Immature natural killer cell (primary cell): ENCODE data around the gene ABCC3. TPM values are rescaled to one million over a fixed set of nuclear protein-coding genes. Genes with fewer than 3 reads are reported as not detected.

Experiments
- DNase-seq, 3 donors: peaks; one replicate each; pipeline ENCODE4 v3.0.0; 2022; ENCODE audit warnings: mixed read lengths in 1 of 3
- H3K27ac Mint-ChIP-seq, 6 donors: one replicate each; pipeline ENCODE4 v1.8.0; 2020; ENCODE audit warnings: mixed read lengths in 6 of 6, mild to moderate bottlenecking in 5 of 6, inconsistent platforms in 4 of 6, moderate library complexity in 3 of 6
- H3K27me3 Mint-ChIP-seq, 3 donors: one replicate each; pipeline ENCODE4 v1.8.0; 2020 to 2021; ENCODE audit warnings: low read depth in 3 of 3, mild to moderate bottlenecking in 3 of 3, mixed read lengths in 3 of 3, moderate library complexity in 3 of 3, inconsistent platforms in 1 of 3
- H3K36me3 Mint-ChIP-seq, 3 donors: one replicate each; pipeline ENCODE4 v1.8.0; 2020; ENCODE audit warnings: mixed read lengths in 3 of 3, inconsistent platforms in 2 of 3, mild to moderate bottlenecking in 2 of 3
- H3K4me1 Mint-ChIP-seq, 2 donors: one replicate each; pipeline ENCODE4 v1.8.0; 2020; ENCODE audit warnings: inconsistent platforms in 2 of 2, mild to moderate bottlenecking in 2 of 2, mixed read lengths in 2 of 2, moderate library complexity in 1 of 2
- H3K4me3 Mint-ChIP-seq, 5 donors: one replicate each; pipeline ENCODE4 v1.8.0; 2020; ENCODE audit warnings: mild to moderate bottlenecking in 5 of 5, mixed read lengths in 5 of 5, inconsistent platforms in 3 of 5, moderate library complexity in 3 of 5
- H3K9me3 Mint-ChIP-seq, 6 donors: one replicate each; pipeline ENCODE4 v1.8.0; 2020; ENCODE audit warnings: mild to moderate bottlenecking in 6 of 6, mixed read lengths in 6 of 6, inconsistent platforms in 4 of 6, moderate library complexity in 3 of 6
- polyA plus RNA-seq, 3 donors: library from polyadenylated mRNA; unstranded; fragments of 300-500 nt; fragmentation: Illumina TruSeq; gene quantifications; one replicate each; pipeline ENCODE4 v1.2.3, GENCODE V29; 2021

ABCC3 gene
- polyA plus RNA-seq, 3 donors from 2014 or later = 0.52 to 1.2 TPM; not detected in 1

- Mint-ChIP-seq H3K36me3 (peaks cover 0 to 9% (median 7%) of the 10 kb centered on the region in 3 donors), H3K4me3 (no peak overlapping the region), H3K27ac (no peak overlapping the region), H3K9me3 (no peaks in the 10 kb centered on the region), H3K27me3 (peaks cover 0 to 8% (median 0%) of the 10 kb centered on the region in 3 donors), H3K4me1 (no peaks in the 10 kb centered on the region)
- no peak for DNase-seq
Measured at GRCh38 chr17:50688245-50688644, 53.6 kb downstream of the ABCC3 start.

- Mint-ChIP-seq H3K4me3 (no peak overlapping the region), H3K27ac (no peak overlapping the region), H3K36me3 (peaks cover 0 to 13% (median 8%) of the 10 kb centered on the region in 3 donors), H3K27me3 (peaks cover 0 to 8% (median 0%) of the 10 kb centered on the region in 3 donors), H3K4me1 (no peaks in the 10 kb centered on the region), H3K9me3 (no peaks in the 10 kb centered on the region)
- DNase-seq = no peak
Measured at GRCh38 chr17:50689251-50689650, 54.6 kb downstream of the ABCC3 start.

GRCh38 chr17:50689956-50690886 lies 55.5 kb downstream of the ABCC3 start:
- DNase-seq = no peak
- Mint-ChIP-seq H3K9me3 (no peaks in the 10 kb centered on the region), H3K36me3 (peaks cover 4 to 20% (median 12%) of the 10 kb centered on the region in 3 donors), H3K4me3 (no peak overlapping the region), H3K27me3 (peaks cover 0 to 8% (median 0%) of the 10 kb centered on the region in 3 donors), H3K4me1 (no peaks in the 10 kb centered on the region), H3K27ac (no peak overlapping the region)

- peaks cover 0 to 4% (median 0%) of the 10 kb centered on the region in 3 donors for H3K27me3 Mint-ChIP-seq
- H3K4me3 Mint-ChIP-seq = no peak overlapping the region
- no peak for DNase-seq
- no peaks in the 10 kb centered on the region for H3K4me1 Mint-ChIP-seq
- no peak overlapping the region for H3K27ac Mint-ChIP-seq
- no peaks in the 10 kb centered on the region for H3K9me3 Mint-ChIP-seq
- H3K36me3 Mint-ChIP-seq = peaks cover 4 to 27% (median 19%) of the 10 kb centered on the region in 3 donors
Measured at GRCh38 chr17:50690887-50691549, 56.3 kb downstream of the ABCC3 start.

GRCh38 chr17:50691550-50692447 lies 57.1 kb downstream of the ABCC3 start:
- Mint-ChIP-seq H3K4me1 (peaks cover 0 to under 1% of the 10 kb centered on the region in 2 donors), H3K36me3 (peaks cover 4 to 33% (median 22%) of the 10 kb centered on the region in 3 donors)

GRCh38 chr17:50692448-50693035 lies 57.9 kb downstream of the ABCC3 start:
- Mint-ChIP-seq H3K9me3 (no peaks in the 10 kb centered on the region), H3K27ac (peak overlapping the region in 1 of 6 donors; percentile 43), H3K36me3 (peaks cover 4 to 40% (median 28%) of the 10 kb centered on the region in 3 donors), H3K4me3 (no peak overlapping the region), H3K27me3 (peaks cover 0 to 2% (median 0%) of the 10 kb centered on the region in 3 donors), H3K4me1 (peaks cover 0 to 6% of the 10 kb centered on the region in 2 donors)
- no peak for DNase-seq

More at GRCh38 chr17:50691550-50692447, 57.1 kb downstream of the ABCC3 start:
- H3K4me3 Mint-ChIP-seq = no peak overlapping the region
- peak overlapping the region in 1 of 6 donors; percentile 43 for H3K27ac Mint-ChIP-seq
- peaks cover 0 to 2% (median 0%) of the 10 kb centered on the region in 3 donors for H3K27me3 Mint-ChIP-seq
- H3K9me3 Mint-ChIP-seq = no peaks in the 10 kb centered on the region
- DNase-seq = no peak

GRCh38 chr17:50693036-50693682 lies 58.5 kb downstream of the ABCC3 start:
- H3K9me3 Mint-ChIP-seq = no peaks in the 10 kb centered on the region
- H3K4me1 Mint-ChIP-seq = peaks cover 0 to 6% of the 10 kb centered on the region in 2 donors
- peaks cover 4 to 46% (median 28%) of the 10 kb centered on the region in 3 donors for H3K36me3 Mint-ChIP-seq
- H3K4me3 Mint-ChIP-seq = no peak overlapping the region
- H3K27me3 Mint-ChIP-seq = peaks cover 0 to 2% (median 0%) of the 10 kb centered on the region in 3 donors
- H3K27ac Mint-ChIP-seq = no peak overlapping the region
- DNase-seq = no peak

GRCh38 chr17:50696365-50696879 lies 61.7 kb downstream of the ABCC3 start:
- Mint-ChIP-seq H3K4me3 (no peak overlapping the region), H3K9me3 (no peaks in the 10 kb centered on the region), H3K4me1 (peaks cover 3 to 11% of the 10 kb centered on the region in 2 donors), H3K27ac (no peak overlapping the region), H3K27me3 (no peaks in the 10 kb centered on the region), H3K36me3 (peaks cover 4 to 61% (median 42%) of the 10 kb centered on the region in 3 donors)
- DNase-seq = no peak

GRCh38 chr17:50697062-50697461 lies 62.4 kb downstream of the ABCC3 start:
- DNase-seq = no peak
- no peaks in the 10 kb centered on the region for H3K9me3 Mint-ChIP-seq
- H3K4me1 Mint-ChIP-seq = peaks cover 8 to 18% of the 10 kb centered on the region in 2 donors
- peak overlapping the region in 3 of 6 donors; percentile 22 to 72 (median 26) for H3K27ac Mint-ChIP-seq
- no peak overlapping the region for H3K4me3 Mint-ChIP-seq
- H3K27me3 Mint-ChIP-seq = no peaks in the 10 kb centered on the region
- H3K36me3 Mint-ChIP-seq = peaks cover 4 to 61% (median 42%) of the 10 kb centered on the region in 3 donors

- H3K9me3 Mint-ChIP-seq = no peaks in the 10 kb centered on the region
- H3K4me1 Mint-ChIP-seq = peaks cover 10 to 23% of the 10 kb centered on the region in 2 donors
- H3K36me3 Mint-ChIP-seq = peaks cover 4 to 56% (median 37%) of the 10 kb centered on the region in 3 donors
- no peak overlapping the region for H3K4me3 Mint-ChIP-seq
- no peak for DNase-seq
- no peaks in the 10 kb centered on the region for H3K27me3 Mint-ChIP-seq
- peak overlapping the region in 1 of 6 donors; percentile 71 for H3K27ac Mint-ChIP-seq
Measured at GRCh38 chr17:50697663-50698272, 63.1 kb downstream of the ABCC3 start.

- H3K36me3 Mint-ChIP-seq = peaks cover 3 to 51% (median 36%) of the 10 kb centered on the region in 3 donors
- H3K4me3 Mint-ChIP-seq = no peak overlapping the region
- no peak overlapping the region for H3K27ac Mint-ChIP-seq
- H3K27me3 Mint-ChIP-seq = peaks cover 0 to 1% (median 0%) of the 10 kb centered on the region in 3 donors
- H3K4me1 Mint-ChIP-seq = peaks cover 21 to 37% of the 10 kb centered on the region in 2 donors
- no peak for DNase-seq
- no peaks in the 10 kb centered on the region for H3K9me3 Mint-ChIP-seq
Measured at GRCh38 chr17:50699410-50699809, 64.7 kb downstream of the ABCC3 start.

- Mint-ChIP-seq H3K36me3 (peaks cover 0 to 20% (median 18%) of the 10 kb centered on the region in 3 donors), H3K27me3 (peaks cover 3 to 9% (median 8%) of the 10 kb centered on the region in 3 donors), H3K27ac (peak overlapping the region; percentile 5 to 68 (median 20)), H3K9me3 (no peaks in the 10 kb centered on the region), H3K4me1 (peaks cover 42 to 62% of the 10 kb centered on the region in 2 donors), H3K4me3 (no peak overlapping the region)
- DNase-seq = no peak
Measured at GRCh38 chr17:50703162-50703561, 68.5 kb downstream of the ABCC3 start.
